Right lobe of liver (tissue), 4 donors: ENCODE measurements around the gene SPAG6.

ENCODE experiments used
- CTCF ChIP-seq, 4 donors: fragments of 200-600 bp in 3 of 4; fragments of 450-650 bp in 1 of 4; IDR thresholded peaks; one replicate each; pipeline versions ENCODE4 v1.5.1 to v1.8.0; 2016 to 2022; ENCODE audit warnings: antibody characterized with exemption in 4 of 4, mild to moderate bottlenecking in 2 of 4
- POLR2A ChIP-seq: fragments of 450-650 bp; IDR thresholded peaks from one replicate; pipeline ENCODE4 v1.6.1; 2017; ENCODE audit warnings: antibody characterized with exemption, mild to moderate bottlenecking
- donor health status: DM: no; HTN: no; CAD: no.
- donor health status: DM: no; HTN: no; CAD: no.
- donor health status: DM: no; HTN: yes; CAD: no.

- TF ChIP-seq CTCF (IDR thresholded peaks at IDR 0.05) = no peak
- no peak for TF ChIP-seq POLR2A
These were observed 11.1 kb downstream of the SPAG6 start for GRCh38 chr10:22356324-22356873.
